CD4-positive, alpha-beta T cell (primary cell): ENCODE measurements around the gene FRY. TPM values are rescaled to one million over a fixed set of nuclear protein-coding genes. Genes with fewer than 3 reads are reported as not detected.

ENCODE experiments used
- ATAC-seq: fragments of 200-7000 bp; cut with Tn5 transposase; one replicate; pipeline ENCODE4 v1.10.0; 2022; ENCODE audit warnings: mild to moderate bottlenecking; ENCODE audit not compliant: poor library complexity
- CTCF ChIA-PET: fragments of 350-600 bp; sonication (Branson Sonifier 250); formaldehyde crosslinking; loops from one replicate; lab custom pipeline; 2021; ENCODE audit warnings: antibody characterized with exemption, inconsistent platforms; lab: Charles Lee
- POLR2A ChIA-PET: fragments of 350-600 bp; sonication (Branson Sonifier 250); formaldehyde crosslinking; loops from one replicate; lab custom pipeline; 2021; ENCODE audit warnings: antibody characterized with exemption, inconsistent platforms; lab: Charles Lee
- DNase-seq, 14 experiments: peaks; one replicate each; pipeline ENCODE4 v3.0.0-alpha.2; 2013 to 2020; ENCODE audit warnings: mixed read lengths in 2 of 14
- H3K27ac ChIP-seq, 2 donors: one replicate each; pipeline versions ENCODE4 v1.5.1 to v1.7.0; 2013; ENCODE audit warnings: low read length in 2 of 2, low read depth in 1 of 2, mild to moderate bottlenecking in 1 of 2
- H3K27me3 ChIP-seq, 2 experiments: 1 replicate in 1 of 2; 2 replicates in 1 of 2; pipeline versions ENCODE4 v1.6.1 to v1.7.0; 2013; ENCODE audit warnings: low read length in 2 of 2, control low read depth in 1 of 2, mild to moderate bottlenecking in 1 of 2, moderate library complexity in 1 of 2; ENCODE audit not compliant: insufficient read depth in 2 of 2, control insufficient read depth in 1 of 2
- H3K36me3 ChIP-seq: one replicate; pipeline ENCODE4 v1.6.1; 2013; ENCODE audit warnings: low read length, control low read depth; ENCODE audit not compliant: insufficient read depth
- H3K4me1 ChIP-seq: one replicate; pipeline ENCODE4 v1.6.1; 2013; ENCODE audit warnings: low read length, control low read depth; ENCODE audit not compliant: insufficient read depth
- H3K4me3 ChIP-seq: one replicate; pipeline ENCODE4 v1.5.1; 2013; ENCODE audit warnings: mild to moderate bottlenecking, low read length, moderate library complexity
- H3K9me3 ChIP-seq, 2 experiments: 1 replicate in 1 of 2; 2 replicates in 1 of 2; pipeline versions ENCODE4 v1.6.1 to v1.7.0; 2013; ENCODE audit warnings: low read length in 2 of 2, mild to moderate bottlenecking in 2 of 2, control low read depth in 1 of 2, moderate library complexity in 1 of 2; ENCODE audit not compliant: control insufficient read depth in 1 of 2, insufficient read depth in 1 of 2
- H3K27ac Mint-ChIP-seq: one replicate; pipeline ENCODE4 v1.8.0; 2020; ENCODE audit warnings: mixed read lengths
- H3K27me3 Mint-ChIP-seq: one replicate; pipeline ENCODE4 v1.8.0; 2021; ENCODE audit warnings: mixed read lengths
- H3K36me3 Mint-ChIP-seq: one replicate; pipeline ENCODE4 v1.8.0; 2021; ENCODE audit warnings: low read depth, mixed read lengths
- H3K4me1 Mint-ChIP-seq: one replicate; pipeline ENCODE4 v1.8.0; 2021; ENCODE audit warnings: low read depth, mixed read lengths
- H3K4me3 Mint-ChIP-seq: one replicate; pipeline ENCODE4 v1.8.0; 2020; ENCODE audit warnings: mild to moderate bottlenecking, mixed read lengths
- H3K9me3 Mint-ChIP-seq: one replicate; pipeline ENCODE4 v1.8.0; 2020; ENCODE audit warnings: mixed read lengths
- CTCF ChIP-seq: fragments of 200-600 bp; IDR thresholded peaks from one replicate; pipeline ENCODE4 v1.8.0; 2022; ENCODE audit warnings: antibody characterized with exemption, mild to moderate bottlenecking
- intact Hi-C, 2 experiments: fragments of 100-400 bp; cut with DNase I in 1 of 2; cut with micrococcal nuclease in 1 of 2; formaldehyde crosslinking; loops; one replicate each; pipeline versions ENCODE4 v1.15.1 to v1.9.0; 2023 to 2025; cut with DNase I, micrococcal nuclease
- total RNA-seq, 174 experiments: library from RNA in 2 of 174; stranded (reverse) in 2 of 174; gene quantifications; one replicate each; pipeline ENCODE4 v1.2.3 and lab custom pipeline; 2021 to 2026

Gene FRY
- total RNA-seq, 2 experiments from 2014 or later, result 13.7 to 18.4 TPM

- Histone ChIP-seq H3K27me3 (no peaks in the 10 kb centered on the region), H3K27ac (no peak overlapping the region), H3K9me3 (no peaks in the 10 kb centered on the region), H3K36me3 (no peaks in the 10 kb centered on the region), H3K4me3 (no peak overlapping the region), H3K4me1 (peaks cover 20% of the 10 kb centered on the region)
- DNase-seq, result no peak
- POLR2A ChIA-PET, result interaction anchor here (1.5 kb wide), 1 partner anchor 9 kb away, joined by 7 read pairs; the partner anchor contains the start of gene FRY
- H3K4me3 Mint-ChIP-seq, result no peak overlapping the region
- H3K27ac Mint-ChIP-seq, result no peak overlapping the region
- peaks cover 3% of the 10 kb centered on the region for H3K9me3 Mint-ChIP-seq
- H3K27me3 Mint-ChIP-seq, result no peaks in the 10 kb centered on the region
- H3K36me3 Mint-ChIP-seq, result peaks cover 4% of the 10 kb centered on the region
- CTCF ChIA-PET, result interaction anchor here (2.0 kb wide), 1 partner anchor 9 kb away, joined by 9 read pairs; the partner anchor contains the start of gene FRY
- H3K4me1 Mint-ChIP-seq, result peaks cover 75% of the 10 kb centered on the region
- intact Hi-C loops, result loop anchor here in 1 of 2 experiments (5.0 kb wide), 1 partner anchor 72 kb away; no protein-coding TSS in a partner anchor
- TF ChIP-seq CTCF, result no peak
- no peak for ATAC-seq
Measured at GRCh38 chr13:32040689-32041088, 9.1 kb downstream of the FRY start.

GRCh38 chr13:32041429-32041828, 9.9 kb downstream of the FRY start:
- DNase-seq (no peak), ATAC-seq (no peak)
- H3K27me3 Mint-ChIP-seq, result no peaks in the 10 kb centered on the region
- CTCF ChIA-PET, result interaction anchor here (0.6 to 2.0 kb wide), 2 partner anchors 10 to 1502 kb away, joined by 3 to 9 read pairs; partner anchors contain the start of gene FRY
- no peak overlapping the region for H3K4me3 Mint-ChIP-seq
- no peak for TF ChIP-seq CTCF
- peaks cover 3% of the 10 kb centered on the region for H3K9me3 Mint-ChIP-seq
- H3K27ac ChIP-seq, result no peak overlapping the region
- no peak overlapping the region for H3K4me3 ChIP-seq
- no peaks in the 10 kb centered on the region for H3K36me3 ChIP-seq
- peaks cover 4% of the 10 kb centered on the region for H3K36me3 Mint-ChIP-seq
- POLR2A ChIA-PET, result interaction anchor here (1.5 to 1.7 kb wide), 2 partner anchors 10 to 13 kb away, joined by 3 to 7 read pairs; partner anchors contain the start of gene FRY
- peaks cover 17% of the 10 kb centered on the region for H3K4me1 ChIP-seq
- H3K27me3 ChIP-seq, result no peaks in the 10 kb centered on the region
- H3K9me3 ChIP-seq, result no peaks in the 10 kb centered on the region
- no peak overlapping the region for H3K27ac Mint-ChIP-seq
- peaks cover 75% of the 10 kb centered on the region for H3K4me1 Mint-ChIP-seq
- intact Hi-C loops, result loop anchor here in 1 of 2 experiments (5.0 kb wide), 1 partner anchor 71 kb away; no protein-coding TSS in a partner anchor

GRCh38 chr13:32042551-32042950, 11.0 kb downstream of the FRY start:
- Mint-ChIP-seq H3K27ac (peak overlapping the region; percentile 61), H3K4me1 (peaks cover 69% of the 10 kb centered on the region), H3K4me3 (peak overlapping the region; percentile 62), H3K36me3 (peaks cover 4% of the 10 kb centered on the region), H3K27me3 (no peaks in the 10 kb centered on the region), H3K9me3 (peaks cover 3% of the 10 kb centered on the region)
- Histone ChIP-seq H3K4me3 (no peak overlapping the region), H3K9me3 (no peaks in the 10 kb centered on the region), H3K27me3 (no peaks in the 10 kb centered on the region), H3K36me3 (no peaks in the 10 kb centered on the region), H3K27ac (no peak overlapping the region), H3K4me1 (peaks cover 17% of the 10 kb centered on the region)
- POLR2A ChIA-PET, result interaction anchor here (1.7 kb wide), 1 partner anchor 14 kb away, joined by 3 read pairs; no protein-coding TSS in a partner anchor
- peak in 1 of 14 experiments; percentile 32 for DNase-seq
- intact Hi-C loops, result loop anchor here in 1 of 2 experiments (5.0 kb wide), 1 partner anchor 70 kb away; no protein-coding TSS in a partner anchor
- no peak for TF ChIP-seq CTCF
- CTCF ChIA-PET, result interaction anchor here (2.0 kb wide), 1 partner anchor 11 kb away, joined by 9 read pairs; the partner anchor contains the start of gene FRY
- ATAC-seq, result no peak
